Stimulated activated CD4-positive, alpha-beta T cell treated with anti-CD3 and anti-CD28 coated beads, TNF-alpha, amount 100 ng/mL, for 4 hours (primary cell): Measurements from ENCODE around the gene NIT2.
"Not testable (repeated sequence)": the region's sequence is repeated elsewhere in the genome, so short reads cannot be mapped to it uniquely, and the experiment has no call there.

ENCODE experiments used
- DNase-seq, 3 experiments: peaks; one replicate each; pipeline ENCODE4 v3.0.0-alpha.2; 2020; ENCODE audit warnings: low read depth in 3 of 3

The NIT2 gene

DNA sequence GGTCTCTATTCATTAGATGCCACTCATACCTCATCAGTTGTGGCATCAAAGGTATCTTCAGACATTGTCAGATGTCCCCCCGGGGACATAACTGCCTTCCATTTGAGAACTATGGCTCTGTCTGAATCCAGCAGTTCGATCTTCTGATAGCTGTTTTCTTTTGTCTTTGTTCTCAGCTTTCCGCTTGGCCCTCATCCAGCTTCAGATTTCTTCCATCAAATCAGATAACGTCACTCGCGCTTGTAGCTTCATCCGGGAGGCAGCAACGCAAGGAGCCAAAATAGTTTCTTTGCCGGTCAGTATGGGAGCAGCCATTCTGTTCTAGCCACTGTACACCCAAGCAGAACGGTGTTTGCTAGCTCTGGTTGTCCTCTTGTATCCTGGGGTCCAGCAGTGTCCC is 4.4 kb downstream of the NIT2 start:
- DNase-seq: no peak

DNA sequence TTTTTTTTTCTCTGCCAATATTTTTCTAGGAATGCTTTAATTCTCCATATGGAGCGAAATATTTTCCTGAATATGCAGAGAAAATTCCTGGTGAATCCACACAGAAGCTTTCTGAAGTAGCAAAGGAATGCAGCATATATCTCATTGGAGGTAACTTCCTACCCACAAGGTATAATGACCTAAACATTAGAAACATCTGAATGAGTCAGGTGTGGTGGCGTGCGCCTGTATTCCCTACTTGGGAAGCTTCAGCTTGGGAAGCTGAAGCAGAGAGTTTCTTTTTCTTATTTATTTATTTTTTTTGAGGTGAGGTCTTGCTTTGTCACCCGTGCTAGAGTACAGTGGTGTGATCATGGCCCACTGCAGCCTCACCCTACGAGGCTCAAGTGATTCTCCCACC is 5.2 kb downstream of the NIT2 start:
- no peak for DNase-seq

DNA sequence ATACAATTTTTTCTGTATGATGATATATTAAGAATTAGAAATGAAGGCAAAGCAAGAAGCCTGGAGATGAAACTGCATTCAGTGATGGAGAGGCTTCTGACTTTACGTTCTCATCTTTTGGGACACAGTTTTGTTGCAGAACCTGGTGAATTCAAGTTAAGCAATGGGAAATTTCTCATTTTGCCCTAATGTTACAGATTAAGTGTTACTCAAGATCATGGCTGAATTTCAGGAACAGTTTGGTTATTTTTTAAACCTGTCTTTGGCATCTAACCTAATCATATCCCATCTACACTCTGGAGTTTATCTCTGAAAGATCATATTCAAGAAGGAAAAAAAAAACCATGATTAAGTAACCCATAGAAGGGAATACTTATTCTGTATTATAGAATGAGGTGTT is 6.0 kb downstream of the NIT2 start:
- no peak for DNase-seq

DNA sequence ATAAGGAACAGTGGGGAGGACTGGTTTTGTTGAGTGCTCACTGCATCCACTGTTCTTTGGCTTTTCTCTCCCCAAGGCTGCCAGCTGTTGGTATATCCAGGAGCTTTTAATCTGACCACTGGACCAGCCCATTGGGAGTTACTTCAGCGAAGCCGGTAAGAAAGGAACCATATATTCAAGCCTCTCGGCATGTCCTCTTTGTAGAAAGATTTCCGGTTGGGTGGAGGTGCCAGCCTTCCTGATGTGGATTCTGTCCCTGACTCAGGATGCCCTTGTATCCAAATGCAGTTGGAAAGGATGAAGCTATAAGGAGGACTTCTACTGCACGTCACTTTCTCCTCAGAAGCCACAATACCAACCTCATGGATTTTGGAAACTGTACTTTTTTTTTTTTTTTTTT is 14.2 kb downstream of the NIT2 start:
- DNase-seq: no peak

DNA sequence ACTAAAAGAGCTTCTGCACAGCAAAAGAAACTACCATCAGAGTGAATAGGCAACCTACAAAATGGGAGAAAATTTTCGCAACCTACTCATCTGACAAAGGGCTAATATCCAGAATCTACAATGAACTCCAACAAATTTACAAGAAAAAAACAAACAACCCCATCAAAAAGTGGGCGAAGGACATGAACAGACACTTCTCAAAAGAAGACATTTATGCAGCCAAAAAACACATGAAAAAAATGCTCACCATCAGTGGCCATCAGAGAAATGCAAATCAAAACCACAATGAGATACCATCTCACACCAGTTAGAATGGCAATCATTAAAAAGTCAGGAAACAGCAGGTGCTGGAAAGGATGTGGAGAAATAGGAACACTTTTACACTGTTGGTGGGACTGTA is 17.2 kb downstream of the NIT2 start:
- not testable (repeated sequence) for DNase-seq

DNA sequence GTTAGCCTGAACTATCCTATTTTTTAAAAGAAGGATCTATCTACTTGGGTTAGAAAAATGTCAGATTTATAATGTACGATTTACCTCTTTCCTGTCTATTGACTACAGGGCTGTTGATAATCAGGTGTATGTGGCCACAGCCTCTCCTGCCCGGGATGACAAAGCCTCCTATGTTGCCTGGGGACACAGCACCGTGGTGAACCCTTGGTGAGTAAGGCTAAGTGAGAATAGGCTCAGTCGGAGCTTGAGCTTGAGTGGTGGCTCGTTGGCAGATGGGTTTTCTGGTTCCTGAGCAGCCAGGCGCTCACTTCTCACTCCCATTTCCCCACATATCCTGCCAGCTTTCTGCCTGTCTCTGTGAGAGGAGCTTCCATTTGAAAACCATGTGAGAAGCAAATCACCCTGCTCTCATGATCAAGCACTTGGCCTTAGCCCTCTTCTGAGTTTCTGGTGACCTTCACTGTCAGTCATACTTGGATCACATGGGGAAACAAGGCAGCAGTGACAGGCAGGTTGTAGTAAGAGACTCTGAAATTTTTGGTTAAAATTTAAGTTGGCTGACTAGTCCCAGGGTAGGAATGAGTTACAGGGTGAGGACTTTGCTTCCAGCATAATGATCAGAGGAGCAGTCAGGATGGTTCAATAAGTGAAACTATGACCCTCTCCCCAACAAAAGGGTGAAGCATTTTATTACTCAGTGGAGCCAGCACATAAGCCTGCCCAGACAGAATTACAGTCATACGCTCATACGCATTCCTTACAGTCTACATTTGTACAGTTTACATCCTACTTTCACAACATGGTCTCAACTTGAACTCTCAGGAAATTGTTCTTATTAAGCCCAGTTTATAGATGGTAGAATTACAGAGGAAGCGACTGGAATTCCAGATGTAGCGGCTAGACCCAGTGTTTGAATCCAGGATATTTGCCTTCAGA is 18.0 kb downstream of the NIT2 start:
- DNase-seq: no peak

DNA sequence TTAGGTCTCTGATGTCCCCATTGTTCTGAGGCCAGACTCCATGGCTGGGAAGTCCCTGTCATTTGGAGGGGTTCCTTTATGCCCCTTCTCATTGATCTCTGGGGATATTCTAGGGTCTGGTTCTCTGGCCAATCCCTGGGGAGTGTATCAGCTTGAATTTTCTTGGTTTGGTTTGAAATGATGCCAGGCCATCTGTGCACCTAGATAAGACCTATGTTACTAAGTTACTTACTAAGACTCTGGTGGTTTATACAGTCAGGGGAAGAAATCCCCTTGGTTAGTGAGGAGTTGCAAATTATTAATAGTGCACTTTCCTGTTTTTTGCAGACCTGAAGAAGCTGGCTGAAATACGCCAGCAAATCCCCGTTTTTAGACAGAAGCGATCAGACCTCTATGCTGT is 20.3 kb downstream of the NIT2 start:
- no peak for DNase-seq

DNA sequence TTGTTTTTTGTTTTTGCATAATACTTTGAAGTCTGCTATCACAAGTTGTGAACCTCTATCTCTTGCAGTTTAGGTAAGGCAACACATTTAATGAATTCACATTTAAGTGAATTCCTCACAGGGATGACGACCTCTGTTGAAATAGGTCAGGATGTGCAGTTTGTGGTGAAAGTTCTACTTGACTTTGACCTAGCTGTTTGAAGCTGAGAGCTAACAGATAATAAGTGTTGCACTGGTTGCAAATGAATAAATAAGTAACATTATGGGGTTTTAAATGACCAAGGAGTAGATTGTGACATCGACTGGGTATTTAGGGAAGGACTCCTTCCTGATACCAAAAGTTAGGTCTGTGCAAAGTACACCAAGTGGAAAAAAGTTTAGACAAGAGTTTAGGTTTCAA is 23.9 kb downstream of the NIT2 start:
- no peak for DNase-seq

DNA sequence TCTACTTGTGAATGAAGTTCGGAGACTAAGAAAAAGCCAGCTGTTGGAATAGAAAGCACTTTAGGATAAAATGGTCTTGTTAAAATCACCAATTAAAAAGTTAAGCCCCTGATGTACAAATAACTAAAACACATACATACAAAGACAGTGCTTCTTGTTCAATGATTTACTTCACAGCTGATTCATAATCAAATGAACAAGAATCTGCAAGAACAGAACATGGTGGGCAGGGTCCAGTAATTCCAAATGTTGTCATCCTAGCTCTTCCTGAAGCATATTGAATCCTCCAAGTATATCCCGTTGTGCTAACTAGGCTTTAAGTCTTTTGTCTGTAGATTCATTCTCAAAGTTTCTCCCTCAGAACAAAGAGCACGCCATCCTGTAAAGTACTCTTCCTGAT is 24.5 kb downstream of the NIT2 start:
- no peak for DNase-seq

DNA sequence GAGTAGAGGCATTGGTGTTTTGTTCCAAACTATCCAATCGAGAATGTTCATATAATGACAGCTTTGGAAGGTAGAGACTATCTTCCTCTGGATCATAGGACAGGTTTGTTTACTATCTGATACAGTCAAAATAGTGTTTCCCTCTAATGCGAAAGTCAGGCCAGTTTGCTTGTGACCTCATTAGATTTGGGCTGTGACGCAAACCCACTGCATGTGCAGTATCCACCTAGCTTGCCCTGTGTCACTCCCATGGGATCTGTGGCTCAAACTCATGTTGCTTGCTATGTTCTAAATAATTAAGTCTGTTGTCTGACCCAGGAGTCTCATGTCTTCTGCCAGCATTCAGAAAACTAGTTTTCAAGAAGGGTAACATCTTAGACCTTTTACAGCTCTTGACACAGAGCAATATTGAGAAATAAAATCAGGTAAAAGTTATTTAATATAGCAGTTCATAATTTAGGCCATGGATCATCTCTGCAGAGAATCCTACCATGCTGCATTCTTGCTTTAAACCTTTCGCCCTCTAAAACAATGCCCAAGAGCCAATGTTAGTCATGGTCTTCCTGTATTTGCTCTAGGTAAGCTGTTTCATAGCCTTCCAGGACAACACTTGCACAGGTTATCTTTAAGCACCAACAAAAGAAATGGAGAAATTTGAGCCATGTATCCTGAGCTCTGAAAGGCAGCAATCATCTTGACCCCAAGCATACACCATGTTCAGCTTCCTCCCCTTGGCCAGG is 26.4 kb downstream of the NIT2 start:
- DNase-seq: no peak

DNA sequence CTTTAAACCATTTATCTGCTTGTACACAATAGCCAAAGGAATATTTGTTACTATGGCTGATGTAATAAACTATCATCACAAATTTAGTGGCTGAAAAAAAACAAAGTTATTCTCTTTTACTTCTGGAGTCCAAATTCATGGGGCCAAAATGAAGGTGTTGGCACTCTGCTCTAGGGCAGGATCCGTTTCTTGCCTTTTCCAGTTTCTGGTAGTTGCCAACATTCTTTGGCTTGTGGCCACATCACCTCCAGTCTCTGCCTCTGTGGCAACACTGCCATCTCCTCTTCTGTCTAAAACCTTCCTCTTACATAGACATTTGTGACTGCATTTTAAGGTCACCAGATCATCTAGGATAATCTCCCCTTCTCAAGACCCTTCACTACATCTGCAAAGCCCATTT is 27.3 kb downstream of the NIT2 start:
- DNase-seq: no peak

DNA sequence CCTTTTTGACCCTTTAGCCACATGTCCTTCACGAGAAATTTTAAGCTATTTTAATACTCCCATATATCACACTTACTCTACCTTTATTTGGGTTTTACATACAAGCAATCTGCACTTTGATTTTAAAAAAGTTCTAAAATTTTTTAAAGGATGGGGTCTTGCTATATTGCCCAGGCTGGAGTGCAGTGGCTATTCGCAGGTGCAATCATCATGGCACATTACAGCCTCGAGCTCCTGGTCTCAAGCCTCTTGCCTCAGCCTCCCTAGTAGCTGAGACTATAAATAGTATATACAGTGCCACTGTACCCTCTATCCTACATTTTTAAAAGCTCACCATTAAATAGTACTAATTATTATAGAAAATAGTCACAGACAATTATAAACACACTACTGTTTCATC is 29.9 kb downstream of the NIT2 start:
- no peak for DNase-seq

DNA sequence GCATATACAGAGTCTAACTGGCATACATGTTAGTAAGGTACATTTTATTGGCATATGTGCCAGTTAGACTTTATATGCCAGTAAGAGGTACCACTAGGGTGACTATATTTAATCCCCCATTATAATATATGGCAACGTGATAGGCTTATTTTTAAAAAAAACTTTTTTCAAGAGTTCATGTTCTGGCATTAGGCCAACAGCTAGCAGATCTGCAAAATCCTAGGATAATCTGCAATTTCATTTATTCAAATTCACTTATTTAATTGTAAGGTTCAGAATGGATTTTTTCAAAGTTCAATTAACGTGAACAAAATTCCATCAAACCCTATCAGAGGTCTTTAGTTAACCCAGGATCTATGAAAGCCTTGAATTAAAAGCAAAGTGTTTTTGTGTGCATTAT is 31.9 kb downstream of the NIT2 start:
- no peak for DNase-seq

DNA sequence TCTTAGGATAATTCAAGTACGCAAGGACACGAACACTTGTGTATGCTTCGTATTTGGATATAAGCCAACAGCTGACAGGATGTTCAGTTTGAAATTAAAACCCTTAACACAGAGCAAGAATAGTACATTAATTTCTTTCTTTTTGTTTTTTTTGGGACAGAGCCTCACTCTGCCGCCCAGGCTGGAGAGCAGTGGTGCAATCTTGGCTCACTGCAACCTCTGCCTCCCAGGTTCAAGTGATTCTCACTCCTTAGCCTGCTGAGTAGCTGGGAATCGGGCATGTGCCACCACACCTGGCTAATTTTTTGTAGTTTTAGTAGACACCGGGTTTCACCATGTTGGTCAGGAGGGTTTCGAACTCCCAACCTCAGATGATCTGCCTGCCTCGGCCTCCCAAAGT is 33.9 kb downstream of the NIT2 start:
- no peak for DNase-seq

DNA sequence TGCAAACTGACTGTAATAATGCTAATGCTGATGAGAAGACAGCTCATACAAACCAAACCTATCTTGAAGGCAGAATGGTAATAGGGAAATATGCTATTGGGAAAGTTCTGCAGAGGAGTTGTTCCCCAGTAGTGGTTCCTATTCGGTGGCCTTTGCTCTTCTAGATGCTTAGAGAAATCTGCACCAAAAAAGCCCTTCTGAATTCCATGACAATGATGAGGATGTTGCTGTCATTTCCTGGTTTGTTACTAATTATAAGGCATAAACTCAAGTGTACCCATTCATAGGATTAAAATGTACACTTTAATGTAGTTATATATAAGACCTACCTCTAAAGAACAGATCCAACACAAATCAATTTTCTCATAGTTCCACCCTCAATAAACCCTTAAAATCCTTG is 36.2 kb downstream of the NIT2 start:
- DNase-seq: no peak

DNA sequence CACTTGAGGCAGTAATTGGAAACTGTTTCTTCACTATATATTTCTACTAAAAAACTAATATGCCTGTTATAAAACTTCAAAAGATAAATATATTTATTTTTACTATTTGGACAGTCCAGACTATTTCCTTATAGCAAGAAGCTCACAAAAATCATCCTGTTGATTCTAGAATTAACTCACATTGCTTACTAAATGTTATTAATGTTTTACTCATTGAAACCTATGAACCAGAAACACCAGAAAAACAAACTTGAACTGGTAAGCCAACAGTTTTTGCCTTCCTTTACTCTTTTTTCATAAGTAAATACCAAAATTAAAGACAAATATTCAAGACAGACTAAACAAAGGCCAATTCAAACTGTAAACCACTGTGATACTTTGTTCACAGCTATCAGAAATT is 40.0 kb downstream of the NIT2 start:
- no peak for DNase-seq

DNA sequence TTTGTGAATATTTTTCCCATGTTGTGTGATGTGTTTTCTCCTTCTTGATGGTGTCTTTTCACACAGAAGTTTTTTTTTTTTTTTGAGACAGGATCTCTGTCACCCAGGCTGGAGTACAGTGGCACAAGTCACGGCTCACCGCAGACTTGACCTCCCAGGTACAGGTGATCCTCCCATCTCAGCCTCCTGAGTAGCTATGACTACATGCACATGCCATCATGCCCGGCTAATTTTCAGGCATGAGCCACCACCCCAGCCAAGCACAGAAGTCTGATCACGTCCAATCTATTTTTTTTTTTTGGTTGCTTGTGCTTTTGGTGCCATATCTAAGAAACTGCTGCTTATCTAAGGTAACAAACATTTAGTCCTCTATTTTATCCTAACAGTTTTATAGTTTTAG is 41.7 kb downstream of the NIT2 start:
- DNase-seq: no peak

DNA sequence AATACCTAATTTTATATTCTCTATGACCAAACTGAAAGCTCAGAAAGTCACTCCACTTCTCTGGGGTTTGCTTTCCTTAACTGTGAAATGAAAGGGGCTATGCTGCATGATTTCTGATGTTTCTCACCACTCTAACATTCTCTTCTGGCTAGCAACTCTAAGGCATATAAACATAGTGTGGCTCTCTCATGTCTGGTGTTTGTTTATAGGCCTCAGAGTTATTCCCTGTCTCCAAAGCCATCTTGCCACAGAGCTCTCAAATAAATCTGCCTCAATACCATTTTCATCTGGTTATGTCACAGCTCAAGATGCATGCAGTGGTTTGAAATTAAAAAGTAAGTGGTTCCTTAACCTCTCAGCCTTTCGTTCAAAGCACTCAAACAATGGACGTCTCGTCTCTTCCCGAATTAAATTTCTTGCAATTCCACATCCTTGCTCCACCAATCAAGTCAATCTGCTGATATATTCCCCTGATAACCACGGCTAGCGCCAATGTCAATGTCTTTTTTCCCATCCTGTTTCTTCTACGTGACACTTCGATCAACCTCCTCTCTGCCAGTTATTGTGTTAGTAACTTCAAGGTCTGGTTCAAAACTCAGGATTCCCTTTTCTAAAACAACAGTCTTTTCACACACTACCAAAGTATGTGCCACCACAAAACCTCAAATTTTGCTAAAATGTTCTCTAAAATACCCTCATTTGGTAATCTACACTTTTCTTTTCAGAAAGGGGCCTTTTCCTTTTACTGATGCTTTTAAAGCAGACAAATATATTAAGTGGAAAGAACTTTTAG is 50.4 kb downstream of the NIT2 start:
- DNase-seq: no peak

DNA sequence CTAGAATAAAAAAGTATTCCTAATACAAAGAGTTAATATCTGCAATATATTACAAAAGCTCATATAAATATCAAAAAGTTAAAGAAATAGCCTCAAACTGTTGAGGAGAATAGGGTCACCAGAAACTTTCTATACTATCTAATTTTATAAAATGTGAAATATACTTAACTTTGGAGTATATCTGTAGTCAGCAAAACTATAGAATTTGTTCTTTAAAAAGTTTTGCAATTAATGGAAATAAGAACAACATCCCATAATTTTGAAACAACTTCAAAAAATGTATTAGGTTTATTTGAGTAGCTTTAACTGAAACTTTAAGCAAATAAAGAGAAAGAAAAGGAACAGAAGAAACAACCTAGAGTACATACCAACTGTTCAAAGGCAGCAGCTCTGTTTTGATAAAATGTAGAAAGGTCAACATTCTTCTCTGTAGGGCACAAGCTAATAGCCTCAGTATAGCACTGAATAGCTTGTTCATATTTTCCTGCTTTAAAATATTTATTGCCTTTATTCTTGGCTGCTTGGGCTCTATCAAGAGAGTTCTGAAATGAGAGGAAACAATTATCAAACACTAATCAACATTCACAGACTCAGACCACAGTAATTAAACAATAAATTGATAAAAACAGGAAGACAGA is 52.0 kb downstream of the NIT2 start:
- DNase-seq: no peak

DNA sequence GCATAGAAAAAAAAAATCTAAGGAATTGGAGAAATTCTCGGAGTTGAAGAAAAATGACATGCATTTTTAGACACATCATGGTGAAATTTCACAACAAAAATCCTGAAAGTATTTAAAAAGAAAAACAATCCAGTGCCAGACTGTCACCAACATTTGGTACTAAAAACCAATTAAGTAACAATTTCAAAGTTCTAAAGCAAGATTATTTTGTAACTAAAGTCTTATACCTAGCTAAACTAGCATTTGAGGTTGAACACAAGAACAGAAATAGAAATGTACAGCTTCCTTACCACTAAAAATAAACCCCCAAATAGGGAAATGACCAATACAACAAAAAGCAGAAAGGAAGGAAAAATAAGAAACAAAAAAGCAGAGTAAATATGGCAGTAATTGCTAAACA is 54.5 kb downstream of the NIT2 start:
- DNase-seq: no peak

DNA sequence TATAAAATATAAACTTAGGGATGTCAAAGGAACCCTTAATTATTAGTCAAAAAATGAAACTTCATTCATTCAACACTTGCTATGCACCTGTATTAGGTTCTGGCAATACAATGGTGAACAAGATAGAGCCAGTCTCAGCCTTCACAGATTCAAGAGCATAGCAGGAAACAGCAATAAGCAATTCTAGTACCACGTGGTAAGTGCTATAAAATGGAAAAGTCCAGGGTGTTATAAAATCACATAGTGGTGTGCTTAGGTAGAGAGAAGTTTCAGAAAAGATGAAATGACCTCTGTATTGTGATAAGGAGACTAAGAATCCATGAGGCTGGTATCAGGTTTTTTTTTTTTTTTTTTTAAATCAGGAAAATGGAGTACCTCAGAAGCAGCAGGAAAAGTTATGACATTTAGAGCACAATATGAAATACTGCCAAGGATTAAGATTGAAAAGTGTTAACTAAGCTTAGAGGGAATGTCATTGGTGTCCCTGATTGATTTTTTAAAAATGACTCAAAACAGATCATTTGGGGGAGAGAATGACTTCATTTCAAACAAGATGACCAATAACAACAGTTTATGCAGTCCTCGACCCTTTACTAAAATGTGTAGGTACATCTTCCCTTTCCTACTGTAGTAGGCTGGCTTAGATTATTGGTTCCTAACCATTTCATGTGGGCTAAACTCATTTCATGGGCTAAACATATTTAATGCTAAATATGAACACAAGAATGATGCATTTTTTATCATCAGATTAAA is 61.3 kb downstream of the NIT2 start:
- no peak for DNase-seq
